ENCODE measurements around the gene SPATS2L. TPM values are rescaled to one million over a fixed set of nuclear protein-coding genes. Genes with fewer than 3 reads are reported as not detected.

SPATS2L gene
- polyA plus RNA-seq, 2 of the 4 experiments (the other 2 are of a cell fraction): 85.2 to 202 TPM

DNA sequence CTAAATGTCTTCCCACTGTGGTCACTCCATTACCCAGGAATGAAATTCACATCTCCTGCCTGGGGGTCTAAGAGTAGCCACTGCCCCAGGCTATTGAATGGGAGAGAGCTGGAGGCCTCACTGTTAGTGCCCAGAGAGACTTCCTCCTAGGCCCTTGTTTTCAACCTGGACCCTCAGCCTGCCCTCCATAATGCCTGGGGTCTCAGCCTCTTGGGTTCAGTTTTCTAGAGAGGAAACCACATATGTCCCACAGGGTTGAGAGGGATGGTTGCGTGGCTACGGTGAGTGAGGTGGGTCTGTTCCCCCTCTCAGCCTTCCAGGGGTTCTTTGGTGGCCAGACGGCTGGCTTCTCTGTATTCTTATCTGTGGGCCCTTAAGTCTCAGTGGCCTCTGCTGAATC lies 43.4 kb downstream of the SPATS2L start:
- ATAC-seq: no peak

GRCh38 chr2:200350850-200351285 lies 44.4 kb downstream of the SPATS2L start:
- H3K4me2 ChIP-seq: no peak overlapping the region

More for the DNA sequence above, 43.4 kb downstream of the SPATS2L start:
- no peak for DNase-seq (ENCODE audit: low read depth in 1 of 2, low spot score in 1 of 2)
- ChIA-PET POLR2A (no interaction called here), CTCF (no interaction called here)
- no peak overlapping the region for H3K4me3 ChIP-seq
- H3K4me2 ChIP-seq: no peak overlapping the region
- no peak overlapping the region for H3K27ac ChIP-seq
- TF ChIP-seq GATA3 (IDR thresholded peaks at IDR 0.05; ENCODE audit: borderline replicate concordance) (no peak), MYC (IDR thresholded peaks at IDR 0.05; ENCODE audit: borderline replicate concordance, low read length) (no peak)
- peaks cover 13% of the 10 kb centered on the region; the same call in 1 of the 3 replicates for H3K4me1 ChIP-seq
- FAIRE-seq: no peak
- H3K9me3 ChIP-seq: no peaks in the 10 kb centered on the region
- WGBS (ENCODE audit: missing lambda C conversion rate): 96% methylated on average over 3 of the region's 3 CpGs

DNA sequence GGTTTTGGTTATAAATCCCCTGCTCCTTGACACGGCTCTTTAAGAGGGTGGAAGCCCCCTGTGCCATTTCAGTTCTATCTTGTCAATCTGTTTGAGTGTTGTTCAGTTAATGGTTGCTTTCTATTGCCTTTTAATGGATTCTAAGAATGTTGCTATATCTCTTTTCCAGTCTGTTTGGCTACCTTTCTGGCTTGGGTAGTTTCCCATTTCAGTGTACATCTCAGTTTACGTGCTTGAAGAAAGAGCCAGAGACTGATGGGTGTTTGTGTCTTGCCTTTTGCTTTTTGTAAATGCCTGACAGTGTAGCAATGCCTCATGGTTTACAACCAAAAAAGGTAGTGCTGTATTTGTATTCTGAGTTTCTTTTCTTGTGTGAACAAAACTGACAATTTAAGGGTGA lies 45.3 kb downstream of the SPATS2L start:
- no peak overlapping the region for H3K4me2 ChIP-seq

More at GRCh38 chr2:200350850-200351285, 44.4 kb downstream of the SPATS2L start:
- ATAC-seq (no peak), DNase-seq (ENCODE audit: low read depth in 1 of 2, low spot score in 1 of 2) (no peak), FAIRE-seq (no peak)
- ChIA-PET POLR2A (no interaction called here), CTCF (no interaction called here)
- no peaks in the 10 kb centered on the region for H3K9me3 ChIP-seq
- no peak overlapping the region for H3K27ac ChIP-seq
- H3K4me1 ChIP-seq: peaks cover 9% of the 10 kb centered on the region; the same call in 2 of the 3 replicates
- 91% methylated on average over 1 of the region's 1 CpG for WGBS (ENCODE audit: missing lambda C conversion rate)
- no peak overlapping the region for H3K4me3 ChIP-seq
- TF ChIP-seq RFX5 (IDR thresholded peaks at IDR 0.05): no peak
- TF ChIP-seq CBX2 (IDR thresholded peaks at IDR 0.05; ENCODE audit: borderline replicate concordance, low read depth): no peak
- TF ChIP-seq FOSB (CRISPR knock-in tag; IDR thresholded peaks at IDR 0.05): no peak
- no peak for TF ChIP-seq RCOR1 (IDR thresholded peaks at IDR 0.05; ENCODE audit: low read depth, low read length)
- TF ChIP-seq, protein P1, sequence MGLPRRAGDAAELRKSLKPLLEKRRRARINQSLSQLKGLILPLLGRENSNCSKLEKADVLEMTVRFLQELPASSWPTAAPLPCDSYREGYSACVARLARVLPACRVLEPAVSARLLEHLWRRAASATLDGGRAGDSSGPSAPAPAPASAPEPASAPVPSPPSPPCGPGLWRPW (IDR thresholded peaks at IDR 0.05): no peak
- TF ChIP-seq TFCP2L1 (CRISPR knock-in tag; IDR thresholded peaks at IDR 0.05): no peak
- TF ChIP-seq HOXB13 (CRISPR knock-in tag; IDR thresholded peaks at IDR 0.05; ENCODE audit: low read depth): no peak
- no peak for TF ChIP-seq HOXB5 (CRISPR knock-in tag; IDR thresholded peaks at IDR 0.05)
- TF ChIP-seq JUN (IDR thresholded peaks at IDR 0.05): no peak
- TF ChIP-seq CHD4 (IDR thresholded peaks at IDR 0.05; ENCODE audit: borderline replicate concordance): no peak
- no peak for TF ChIP-seq KDM1A (IDR thresholded peaks at IDR 0.05; ENCODE audit: low read depth)
- no peak for TF ChIP-seq FOXS1 (CRISPR knock-in tag; IDR thresholded peaks at IDR 0.05)
- no peak for TF ChIP-seq NR3C1 (IDR thresholded peaks at IDR 0.05)
- TF ChIP-seq RARB (CRISPR knock-in tag; IDR thresholded peaks at IDR 0.05): no peak
- no peak for TF ChIP-seq REST (IDR thresholded peaks at IDR 0.05)

GRCh38 chr2:200352636-200353035 lies 46.1 kb downstream of the SPATS2L start:
- no peak overlapping the region for H3K4me2 ChIP-seq
- peaks cover 22% of the 10 kb centered on the region for H3K4me1 ChIP-seq
- no peak overlapping the region for H3K4me3 ChIP-seq
- DNase-seq (ENCODE audit: low read depth in 1 of 2, low spot score in 1 of 2): no peak
- ChIA-PET POLR2A (no interaction called here), CTCF (interaction anchor here (0.9 kb wide), 1 partner anchor 117 kb away, joined by 3 read pairs; no protein-coding TSS in a partner anchor)
- no peak for ATAC-seq
- WGBS (ENCODE audit: missing lambda C conversion rate): 72% methylated on average over 1 of the region's 1 CpG
- FAIRE-seq: no peak
- peak overlapping the region in 1 of 2 experiments; percentile 25; a peak in 1 of 6 replicates for H3K27ac ChIP-seq
- H3K9me3 ChIP-seq: no peaks in the 10 kb centered on the region
- TF ChIP-seq HMGXB4 (CRISPR knock-in tag; IDR thresholded peaks at IDR 0.05; ENCODE audit: borderline replicate concordance) (no peak), GATA3 (IDR thresholded peaks at IDR 0.05; ENCODE audit: borderline replicate concordance) (no peak), ZSCAN20 (CRISPR knock-in tag; IDR thresholded peaks at IDR 0.05) (no peak), KDM5A (IDR thresholded peaks at IDR 0.05) (no peak), MAZ (IDR thresholded peaks at IDR 0.05; ENCODE audit: borderline replicate concordance, low read depth, low read length) (no peak), BHLHE40 (IDR thresholded peaks at IDR 0.05; ENCODE audit: low read depth, low read length) (no peak)
- TF ChIP-seq, protein P2, sequence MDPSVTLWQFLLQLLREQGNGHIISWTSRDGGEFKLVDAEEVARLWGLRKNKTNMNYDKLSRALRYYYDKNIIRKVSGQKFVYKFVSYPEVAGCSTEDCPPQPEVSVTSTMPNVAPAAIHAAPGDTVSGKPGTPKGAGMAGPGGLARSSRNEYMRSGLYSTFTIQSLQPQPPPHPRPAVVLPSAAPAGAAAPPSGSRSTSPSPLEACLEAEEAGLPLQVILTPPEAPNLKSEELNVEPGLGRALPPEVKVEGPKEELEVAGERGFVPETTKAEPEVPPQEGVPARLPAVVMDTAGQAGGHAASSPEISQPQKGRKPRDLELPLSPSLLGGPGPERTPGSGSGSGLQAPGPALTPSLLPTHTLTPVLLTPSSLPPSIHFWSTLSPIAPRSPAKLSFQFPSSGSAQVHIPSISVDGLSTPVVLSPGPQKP (IDR thresholded peaks at IDR 0.05; ENCODE audit: low read depth, low read length): no peak

More for the DNA sequence above, 45.3 kb downstream of the SPATS2L start:
- TF ChIP-seq SREBF2 (IDR thresholded peaks at IDR 0.05): no peak
- no peak for TF ChIP-seq ZNF302 (CRISPR knock-in tag; IDR thresholded peaks at IDR 0.05)
- TF ChIP-seq PHF8 (IDR thresholded peaks at IDR 0.05; ENCODE audit: borderline replicate concordance, low read depth): no peak
- Histone ChIP-seq H3K27ac (no peak overlapping the region), H3K9me3 (no peaks in the 10 kb centered on the region), H3K4me1 (peaks cover 17% of the 10 kb centered on the region), H3K4me3 (no peak overlapping the region)
- POLR2A ChIA-PET: no interaction called here
- 86% methylated on average over 2 of the region's 2 CpGs for WGBS (ENCODE audit: missing lambda C conversion rate)
- CTCF ChIA-PET: no interaction called here
- DNase-seq (ENCODE audit: low read depth in 1 of 2, low spot score in 1 of 2): no peak
- ATAC-seq: no peak
- no peak for FAIRE-seq

All from A549 (cell line).